MCF 10A (cell line): ENCODE results near the gene C1QTNF12. TPM values are rescaled to one million over a fixed set of nuclear protein-coding genes. Genes with fewer than 3 reads are reported as not detected.

Experiments used
- BruUV-seq: library from RNA; stranded (reverse); fragments of 400-500 nt; replicated peaks from 2 replicates; lab custom pipeline; 2021; lab: Mats Ljungman, UMichigan
- CTCF ChIA-PET: fragments of 300-600 bp; sonication (Branson Sonifier 250); formaldehyde crosslinking; extraction: SDS; loops from one replicate; lab custom pipeline; 2021; ENCODE audit warnings: antibody characterized with exemption, inconsistent platforms; lab: Yijun Ruan, JAX
- POLR2A ChIA-PET: fragments of 300-600, 350-650 bp; sonication (Branson Sonifier 250); formaldehyde crosslinking; extraction: SDS; loops from one replicate; lab custom pipeline; 2020; ENCODE audit warnings: antibody characterized with exemption, inconsistent platforms; lab: Yijun Ruan, JAX
- DNase-seq: peaks from one replicate; pipeline ENCODE4 v3.0.0-alpha.2; 2018; ENCODE audit not compliant: unreplicated experiment
- H3K27ac Mint-ChIP-seq: one replicate; pipeline ENCODE4 v1.8.0; 2022; ENCODE audit warnings: mild to moderate bottlenecking, low read depth, mixed read lengths; ENCODE audit not compliant: unreplicated experiment
- H3K27me3 Mint-ChIP-seq: one replicate; pipeline ENCODE4 v1.8.0; 2022; ENCODE audit warnings: mixed read lengths; ENCODE audit not compliant: insufficient read depth, unreplicated experiment
- H3K36me3 Mint-ChIP-seq: one replicate; pipeline ENCODE4 v1.8.0; 2022; ENCODE audit warnings: mild to moderate bottlenecking, moderate library complexity, mixed read lengths; ENCODE audit not compliant: insufficient read depth, unreplicated experiment
- H3K4me1 Mint-ChIP-seq: one replicate; pipeline ENCODE4 v1.8.0; 2022; ENCODE audit warnings: mixed read lengths; ENCODE audit not compliant: insufficient read depth, unreplicated experiment
- H3K4me3 Mint-ChIP-seq: one replicate; pipeline ENCODE4 v1.8.0; 2022; ENCODE audit warnings: mild to moderate bottlenecking, moderate library complexity, mixed read lengths; ENCODE audit not compliant: unreplicated experiment
- H3K9me3 Mint-ChIP-seq: one replicate; pipeline ENCODE4 v1.8.0; 2022; ENCODE audit warnings: mixed read lengths; ENCODE audit not compliant: unreplicated experiment
- intact Hi-C: fragments of 100-400 bp; cut with micrococcal nuclease; formaldehyde crosslinking; loops from 2 replicates; pipeline ENCODE4 v1.14.1; 2022
- total RNA-seq: library from RNA; stranded (reverse); gene quantifications from 2 replicates; pipeline ENCODE4 v1.2.3, GENCODE V29; 2022
- TF ChIP-seq, protein P1 (sequence below): fragments of 200-600 bp; IDR thresholded peaks from one replicate; pipeline ENCODE4 v1.8.0; 2022; ENCODE audit warnings: antibody characterized with exemption, mild to moderate bottlenecking; ENCODE audit not compliant: unreplicated experiment

The C1QTNF12 gene
- total RNA-seq, 1 experiment from 2014 or later = 1.5 TPM

GRCh38 chr1:1236945-1237873 lies 9.3 kb downstream of the C1QTNF12 start:
- Mint-ChIP-seq H3K4me1 (no peaks in the 10 kb centered on the region), H3K4me3 (no peak overlapping the region), H3K9me3 (no peaks in the 10 kb centered on the region), H3K27me3 (no peaks in the 10 kb centered on the region), H3K36me3 (peaks cover 10% of the 10 kb centered on the region), H3K27ac (no peak overlapping the region)
- ChIA-PET POLR2A (no interaction called here), CTCF (no interaction called here)
- intact Hi-C loops = no loop called here
- no TSS peak for BruUV-seq
- DNase-seq = no peak
- TF ChIP-seq, protein P1, sequence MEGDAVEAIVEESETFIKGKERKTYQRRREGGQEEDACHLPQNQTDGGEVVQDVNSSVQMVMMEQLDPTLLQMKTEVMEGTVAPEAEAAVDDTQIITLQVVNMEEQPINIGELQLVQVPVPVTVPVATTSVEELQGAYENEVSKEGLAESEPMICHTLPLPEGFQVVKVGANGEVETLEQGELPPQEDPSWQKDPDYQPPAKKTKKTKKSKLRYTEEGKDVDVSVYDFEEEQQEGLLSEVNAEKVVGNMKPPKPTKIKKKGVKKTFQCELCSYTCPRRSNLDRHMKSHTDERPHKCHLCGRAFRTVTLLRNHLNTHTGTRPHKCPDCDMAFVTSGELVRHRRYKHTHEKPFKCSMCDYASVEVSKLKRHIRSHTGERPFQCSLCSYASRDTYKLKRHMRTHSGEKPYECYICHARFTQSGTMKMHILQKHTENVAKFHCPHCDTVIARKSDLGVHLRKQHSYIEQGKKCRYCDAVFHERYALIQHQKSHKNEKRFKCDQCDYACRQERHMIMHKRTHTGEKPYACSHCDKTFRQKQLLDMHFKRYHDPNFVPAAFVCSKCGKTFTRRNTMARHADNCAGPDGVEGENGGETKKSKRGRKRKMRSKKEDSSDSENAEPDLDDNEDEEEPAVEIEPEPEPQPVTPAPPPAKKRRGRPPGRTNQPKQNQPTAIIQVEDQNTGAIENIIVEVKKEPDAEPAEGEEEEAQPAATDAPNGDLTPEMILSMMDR = no peak

DNA sequence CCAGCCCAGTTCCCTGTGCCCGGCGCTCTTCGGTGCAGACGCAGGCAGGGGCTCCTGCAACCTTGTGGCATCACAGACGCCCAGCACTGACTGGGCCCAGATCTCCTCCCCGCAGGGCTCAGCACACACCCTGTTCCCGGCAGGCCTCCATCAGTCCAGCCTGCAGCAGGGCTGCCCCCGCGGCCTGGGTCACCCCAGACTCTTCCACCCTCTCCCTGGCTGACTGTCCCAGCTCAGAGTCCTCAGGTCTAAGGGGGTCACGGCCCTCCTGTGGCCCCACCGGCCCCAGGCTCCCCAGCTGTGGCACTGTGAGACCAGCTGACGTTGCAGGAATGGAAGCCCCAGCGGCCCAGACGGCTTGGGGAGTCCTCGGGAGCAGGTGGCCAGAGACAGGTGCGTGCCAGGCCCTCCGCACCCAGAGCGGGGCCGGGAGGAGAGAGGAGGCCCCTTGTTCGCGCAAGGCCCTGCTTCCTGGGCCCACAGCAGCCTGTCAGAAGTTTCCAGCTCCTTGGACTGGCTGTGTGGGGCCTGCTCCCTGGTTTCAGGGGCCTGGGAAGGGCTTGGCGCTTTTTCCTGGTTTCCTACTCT lies 10.3 kb downstream of the C1QTNF12 start:
- Mint-ChIP-seq H3K4me1 (no peaks in the 10 kb centered on the region), H3K9me3 (no peaks in the 10 kb centered on the region), H3K36me3 (peaks cover 10% of the 10 kb centered on the region), H3K27me3 (no peaks in the 10 kb centered on the region), H3K27ac (no peak overlapping the region), H3K4me3 (no peak overlapping the region)
- POLR2A ChIA-PET = no interaction called here
- CTCF ChIA-PET = no interaction called here
- intact Hi-C loops = no loop called here
- DNase-seq = no peak
- TF ChIP-seq, protein P1 = no peak
- no TSS peak for BruUV-seq

GRCh38 chr1:1235016-1235744 lies 11.3 kb downstream of the C1QTNF12 start:
- no peak for DNase-seq
- Mint-ChIP-seq H3K4me1 (no peaks in the 10 kb centered on the region), H3K27me3 (no peaks in the 10 kb centered on the region), H3K9me3 (no peaks in the 10 kb centered on the region), H3K36me3 (peaks cover 10% of the 10 kb centered on the region), H3K27ac (no peak overlapping the region), H3K4me3 (no peak overlapping the region)
- no TSS peak for BruUV-seq
- ChIA-PET POLR2A (no interaction called here), CTCF (no interaction called here)
- TF ChIP-seq, protein P1 = no peak
- intact Hi-C loops = no loop called here
